ENCODE measurements around the gene ARMCX4. TPM values are rescaled to one million over a fixed set of nuclear protein-coding genes. Genes with fewer than 3 reads are reported as not detected.

The ARMCX4 gene
- total RNA-seq, 1 experiment from 2014 or later: 17.0 TPM

DNA sequence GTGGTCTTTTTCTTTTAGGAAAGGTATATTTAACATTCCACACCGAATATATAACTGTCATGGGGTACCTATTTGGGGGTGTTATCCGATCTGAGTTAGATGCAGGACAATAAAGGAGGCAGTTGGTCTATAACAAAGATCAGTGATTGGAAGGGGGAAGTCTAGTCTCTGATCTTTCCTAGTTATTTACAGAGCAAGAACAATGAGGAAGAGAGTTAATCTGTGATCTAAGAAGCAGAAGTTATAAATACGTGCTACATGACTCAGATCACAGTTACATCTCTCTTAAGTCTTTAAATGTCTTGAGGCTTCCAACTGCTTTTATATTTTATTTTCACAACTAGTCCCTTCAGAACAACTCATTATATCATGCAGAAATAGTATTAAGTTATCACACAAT is 33.2 kb upstream of the ARMCX4 start:
- no peak overlapping the region for H3K23ac ChIP-seq (ENCODE audit: insufficient read length, low read depth, low read length)
- no peaks in the 10 kb centered on the region for H3K79me1 ChIP-seq (ENCODE audit: insufficient read depth, low read depth, low read length, poor library complexity, severe bottlenecking)
- no peaks in the 10 kb centered on the region for H4K20me1 ChIP-seq (ENCODE audit: control insufficient read depth, insufficient read depth, insufficient read length)
- H2BK12ac ChIP-seq (ENCODE audit: insufficient read length, low read depth, low read length): no peak overlapping the region
- H2AK5ac ChIP-seq (ENCODE audit: insufficient read length, low read length): no peak overlapping the region
- Mint-ChIP-seq H3K4me3 (no peak overlapping the region), H3K27ac (no peak overlapping the region), H3K36me3 (ENCODE audit: insufficient read depth in 1 of 3, low read depth in 3 of 3) (peaks cover 5 to 39% (median 24%) of the 10 kb centered on the region in 3 experiments), H3K9me3 (peaks cover 52 to 61% of the 10 kb centered on the region in 2 experiments), H3K4me1 (no peaks in the 10 kb centered on the region), H3K27me3 (ENCODE audit: low read depth) (no peaks in the 10 kb centered on the region)
- no peak overlapping the region for H2AFZ ChIP-seq (ENCODE audit: low read length)
- no peak overlapping the region for H3K18ac ChIP-seq (ENCODE audit: insufficient read length, low read depth, low read length)
- H3T11ph ChIP-seq (ENCODE audit: low read length): no peak overlapping the region
- H3K4me2 ChIP-seq (ENCODE audit: insufficient read depth, insufficient read length, low read length): no peak overlapping the region
- H2BK5ac ChIP-seq (ENCODE audit: insufficient read length, low read length): no peak overlapping the region
- no peak overlapping the region for H3K27ac ChIP-seq (ENCODE audit: insufficient read length, low read depth, low read length)
- H3K23me2 ChIP-seq (ENCODE audit: insufficient read length, low read depth, low read length, poor library complexity, severe bottlenecking): no peaks in the 10 kb centered on the region
- no peak overlapping the region for H3K56ac ChIP-seq (ENCODE audit: insufficient read length, low read depth, low read length)
- H3K14ac ChIP-seq (ENCODE audit: insufficient read depth, low read length): no peak overlapping the region
- H3K79me2 ChIP-seq (ENCODE audit: insufficient read depth, low read length): no peaks in the 10 kb centered on the region
- no CpG with 5 or more reads among the region's 3 CpGs for WGBS (ENCODE audit: extremely low coverage, insufficient read length, low lambda C conversion rate)
- H4K5ac ChIP-seq (ENCODE audit: insufficient read length, low read depth, low read length): no peak overlapping the region
- H3K9ac ChIP-seq (ENCODE audit: extremely low read depth, insufficient read length, low read length): no peak overlapping the region
- no peak overlapping the region for H2BK120ac ChIP-seq (ENCODE audit: low read depth, low read length, poor library complexity, severe bottlenecking)
- TF ChIP-seq, protein P1, sequence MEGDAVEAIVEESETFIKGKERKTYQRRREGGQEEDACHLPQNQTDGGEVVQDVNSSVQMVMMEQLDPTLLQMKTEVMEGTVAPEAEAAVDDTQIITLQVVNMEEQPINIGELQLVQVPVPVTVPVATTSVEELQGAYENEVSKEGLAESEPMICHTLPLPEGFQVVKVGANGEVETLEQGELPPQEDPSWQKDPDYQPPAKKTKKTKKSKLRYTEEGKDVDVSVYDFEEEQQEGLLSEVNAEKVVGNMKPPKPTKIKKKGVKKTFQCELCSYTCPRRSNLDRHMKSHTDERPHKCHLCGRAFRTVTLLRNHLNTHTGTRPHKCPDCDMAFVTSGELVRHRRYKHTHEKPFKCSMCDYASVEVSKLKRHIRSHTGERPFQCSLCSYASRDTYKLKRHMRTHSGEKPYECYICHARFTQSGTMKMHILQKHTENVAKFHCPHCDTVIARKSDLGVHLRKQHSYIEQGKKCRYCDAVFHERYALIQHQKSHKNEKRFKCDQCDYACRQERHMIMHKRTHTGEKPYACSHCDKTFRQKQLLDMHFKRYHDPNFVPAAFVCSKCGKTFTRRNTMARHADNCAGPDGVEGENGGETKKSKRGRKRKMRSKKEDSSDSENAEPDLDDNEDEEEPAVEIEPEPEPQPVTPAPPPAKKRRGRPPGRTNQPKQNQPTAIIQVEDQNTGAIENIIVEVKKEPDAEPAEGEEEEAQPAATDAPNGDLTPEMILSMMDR (conservative IDR thresholded peaks at IDR 0.05): no peak
- no peak overlapping the region for H3K4ac ChIP-seq (ENCODE audit: low read depth, low read length)
- H3K4me1 ChIP-seq (ENCODE audit: insufficient read depth, low read length): no peaks in the 10 kb centered on the region
- H3K9me3 ChIP-seq (ENCODE audit: control insufficient read depth, low read depth, low read length): peaks cover 33% of the 10 kb centered on the region
- H4K91ac ChIP-seq (ENCODE audit: insufficient read length, low read depth, low read length): no peak overlapping the region
- no peaks in the 10 kb centered on the region for H3K27me3 ChIP-seq (ENCODE audit: insufficient read depth, low read length)
- no peak overlapping the region for H2BK20ac ChIP-seq (ENCODE audit: low read depth, low read length, poor library complexity, severe bottlenecking)
- H2BK15ac ChIP-seq (ENCODE audit: low read depth, low read length): no peak overlapping the region
- no peak for DNase-seq
- H4K8ac ChIP-seq (replicated peaks; ENCODE audit: insufficient read length, low read depth, low read length): no peak overlapping the region

Measured in H9 (cell line).